AML-193 (cell line): ENCODE results near the gene NSMF.
"Not testable (repeated sequence)": the region's sequence is repeated elsewhere in the genome, so short reads cannot be mapped to it uniquely, and the experiment has no call there.

ENCODE experiments used
- DNase-seq, 2 experiments: peaks; one replicate each; lab custom pipeline; 2025; lab: John Stamatoyannopoulos, UW

NSMF gene

DNA sequence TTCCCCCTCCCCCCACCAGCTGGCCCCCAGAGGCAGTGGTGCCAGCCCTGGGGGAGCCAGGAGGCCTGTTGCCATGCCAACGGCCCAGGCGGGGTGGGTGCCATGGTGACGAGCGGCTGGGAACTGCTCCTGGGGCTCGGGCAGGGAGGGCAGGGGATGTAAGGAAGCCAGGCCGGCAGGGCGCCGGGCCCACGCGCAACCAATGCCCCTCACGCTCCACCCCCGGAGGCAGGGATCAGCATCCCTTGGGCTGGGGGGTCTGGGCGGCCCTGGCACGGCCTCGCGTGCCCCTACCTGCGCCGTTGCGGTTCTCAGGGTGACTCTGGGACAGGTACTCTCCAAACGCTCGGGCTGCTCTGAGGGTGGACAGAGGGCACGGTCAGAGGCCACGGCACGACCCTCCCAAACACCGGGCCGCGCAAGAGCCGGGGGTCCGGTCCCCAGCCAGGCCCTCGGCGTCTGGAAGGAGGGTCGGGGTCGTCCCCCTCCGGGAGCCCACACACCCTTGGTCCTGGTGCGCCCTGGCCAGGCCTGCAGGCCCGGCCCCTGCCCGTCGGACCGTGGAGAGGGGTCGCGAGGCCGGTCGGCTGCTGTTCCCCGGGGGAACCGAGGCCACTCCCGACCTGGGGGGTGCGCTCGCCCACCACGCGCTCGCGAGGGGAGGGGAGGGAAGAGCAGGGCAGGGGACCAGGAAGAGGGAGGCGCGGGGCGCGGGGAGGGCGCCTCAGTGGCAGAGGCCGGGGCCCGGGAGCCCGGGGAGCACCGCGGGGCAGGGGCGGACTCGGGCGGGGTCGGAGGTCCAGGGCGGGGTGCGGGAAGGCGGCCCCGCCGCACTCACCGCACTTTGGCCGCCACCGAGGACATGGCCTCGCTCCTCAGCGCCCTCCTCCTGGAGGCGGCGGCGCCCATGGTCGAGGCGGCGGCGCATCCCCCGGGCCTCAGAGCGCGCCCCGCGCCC lies 661 bp downstream of the NSMF start:
- no peak for DNase-seq

DNA sequence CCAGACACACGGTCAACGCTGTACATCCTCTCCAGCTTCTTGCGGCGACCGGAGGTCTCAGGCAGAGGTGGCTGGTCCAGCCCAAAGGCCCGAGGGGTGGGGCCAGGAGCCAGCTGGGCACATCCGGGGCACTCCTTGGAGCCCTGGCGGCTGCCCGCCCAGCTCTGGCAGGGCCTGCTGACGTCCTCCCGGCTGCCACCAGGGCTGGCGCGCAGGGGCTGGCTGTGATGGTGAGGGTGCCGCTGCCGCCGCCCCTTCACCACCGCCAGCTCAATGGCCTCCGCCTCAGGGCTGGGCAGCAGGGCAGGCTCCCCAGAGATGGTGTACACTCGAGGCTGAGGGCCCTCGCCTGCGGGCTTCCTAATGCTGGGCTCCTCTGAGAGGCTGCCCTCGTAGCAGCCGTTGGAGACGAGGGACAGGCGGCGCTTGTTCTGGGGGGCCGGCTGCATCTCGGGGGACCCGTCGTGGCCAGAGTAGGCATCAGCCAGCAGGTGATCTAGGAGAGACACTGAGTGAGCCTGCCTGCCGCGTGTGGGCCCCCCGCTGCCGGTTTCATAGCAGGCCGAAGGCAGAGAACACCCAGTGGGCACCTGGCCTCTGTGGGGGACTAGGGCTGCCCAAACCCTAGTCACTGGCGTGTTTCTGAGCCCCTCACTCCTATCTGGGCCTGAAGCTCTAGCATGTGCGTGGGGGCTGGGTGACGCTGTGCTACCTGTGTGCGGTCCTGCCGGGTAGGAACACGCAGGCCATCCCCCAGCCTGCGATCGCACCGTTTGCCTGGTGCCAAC lies 1.5 kb downstream of the NSMF start:
- DNase-seq, result no peak

DNA sequence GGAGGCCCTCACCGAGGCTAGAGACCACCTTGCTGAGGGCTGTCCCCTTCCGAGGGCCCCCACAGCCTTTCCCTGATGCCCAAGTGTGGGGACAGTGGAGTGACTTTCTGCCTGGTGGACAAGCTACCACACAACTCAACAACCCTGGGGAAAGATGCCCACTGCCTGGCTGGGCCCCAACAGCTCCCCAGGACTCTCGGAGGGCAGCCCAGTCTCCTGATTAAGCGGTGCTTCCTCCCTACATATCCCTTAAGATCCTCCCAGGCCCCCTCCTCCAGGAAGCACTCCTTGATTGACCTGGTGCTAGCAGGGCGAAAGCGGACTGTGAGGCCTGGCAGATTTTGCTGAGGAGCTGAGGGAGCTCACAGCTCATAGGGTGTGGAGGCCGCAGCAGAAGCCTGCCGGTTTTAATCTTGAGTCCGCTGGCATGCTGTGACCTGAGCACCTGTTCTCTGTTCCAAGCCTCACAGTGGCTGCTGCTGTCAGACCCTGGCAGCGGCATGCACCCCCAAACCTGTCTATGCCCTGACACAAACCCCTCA lies 2.2 kb downstream of the NSMF start:
- no peak for DNase-seq

DNA sequence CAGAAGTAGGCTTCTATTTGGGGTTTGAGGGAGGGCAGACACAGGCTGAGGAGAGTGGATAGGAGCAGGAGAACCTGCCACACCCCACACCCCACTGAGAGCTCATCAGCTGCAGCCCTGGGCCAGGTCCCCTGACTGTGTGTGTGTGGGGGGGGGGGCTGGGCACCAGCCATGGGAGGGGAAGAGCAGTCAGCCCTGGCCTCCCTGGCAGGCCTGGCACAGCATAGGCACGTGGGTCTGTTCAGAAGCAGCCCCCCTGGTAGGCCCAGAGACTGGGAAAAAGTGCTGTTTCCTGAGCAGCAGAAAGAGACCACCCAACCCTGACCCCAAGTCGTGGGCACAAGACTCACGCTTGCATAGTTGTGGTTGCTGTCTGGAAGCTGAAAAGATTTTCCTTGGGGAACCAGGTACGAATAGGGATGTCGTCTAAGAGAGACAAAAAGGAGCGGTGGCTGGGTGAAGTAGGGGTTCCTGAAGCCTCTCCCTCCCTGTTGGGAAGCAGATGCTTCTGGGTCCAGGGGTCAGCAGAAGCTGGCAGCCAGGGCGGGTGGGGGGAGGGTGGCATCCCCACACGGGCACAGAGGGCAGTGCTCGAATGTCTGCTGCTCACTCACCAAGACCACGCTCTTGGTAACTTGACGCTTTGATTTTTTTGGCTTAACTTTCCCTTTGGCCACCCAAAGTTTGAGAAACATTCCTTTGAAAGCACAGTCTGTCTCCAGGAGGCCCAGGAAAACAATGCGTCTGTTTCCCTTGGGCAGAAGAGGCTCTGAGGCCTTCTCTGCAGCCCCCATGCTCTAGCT lies 2.9 kb downstream of the NSMF start:
- DNase-seq, result no peak

DNA sequence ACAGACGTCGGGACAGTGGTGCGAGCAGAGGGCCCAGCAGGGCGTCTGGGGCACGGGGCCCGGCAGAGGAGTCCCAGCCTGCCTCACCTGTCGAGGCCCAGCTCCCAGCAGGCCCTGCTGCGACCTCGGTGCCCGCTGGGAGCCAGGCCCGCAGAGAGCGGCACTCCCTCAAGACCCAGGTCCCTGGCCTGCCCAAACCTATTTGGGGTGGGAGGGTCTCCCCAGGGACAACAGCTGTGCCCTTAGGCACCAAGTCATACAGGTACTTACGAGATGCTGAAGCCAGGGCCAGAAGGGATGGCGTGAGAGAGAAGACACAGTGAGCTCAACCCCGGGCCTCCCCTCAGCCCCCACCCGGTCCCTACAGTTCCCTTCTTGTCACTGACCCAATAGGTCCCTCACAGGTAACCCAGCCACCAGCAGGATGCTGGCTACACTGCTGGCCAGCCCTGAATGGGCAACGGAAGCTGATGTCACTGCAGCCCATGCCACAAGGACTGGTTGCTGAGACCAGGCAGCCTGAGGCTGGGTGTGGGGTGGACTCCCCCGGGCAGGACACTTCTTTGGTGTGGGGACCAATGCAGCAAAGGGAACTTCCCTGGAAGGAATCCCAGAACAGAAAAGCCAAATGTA lies 3.7 kb downstream of the NSMF start:
- no peak for DNase-seq

DNA sequence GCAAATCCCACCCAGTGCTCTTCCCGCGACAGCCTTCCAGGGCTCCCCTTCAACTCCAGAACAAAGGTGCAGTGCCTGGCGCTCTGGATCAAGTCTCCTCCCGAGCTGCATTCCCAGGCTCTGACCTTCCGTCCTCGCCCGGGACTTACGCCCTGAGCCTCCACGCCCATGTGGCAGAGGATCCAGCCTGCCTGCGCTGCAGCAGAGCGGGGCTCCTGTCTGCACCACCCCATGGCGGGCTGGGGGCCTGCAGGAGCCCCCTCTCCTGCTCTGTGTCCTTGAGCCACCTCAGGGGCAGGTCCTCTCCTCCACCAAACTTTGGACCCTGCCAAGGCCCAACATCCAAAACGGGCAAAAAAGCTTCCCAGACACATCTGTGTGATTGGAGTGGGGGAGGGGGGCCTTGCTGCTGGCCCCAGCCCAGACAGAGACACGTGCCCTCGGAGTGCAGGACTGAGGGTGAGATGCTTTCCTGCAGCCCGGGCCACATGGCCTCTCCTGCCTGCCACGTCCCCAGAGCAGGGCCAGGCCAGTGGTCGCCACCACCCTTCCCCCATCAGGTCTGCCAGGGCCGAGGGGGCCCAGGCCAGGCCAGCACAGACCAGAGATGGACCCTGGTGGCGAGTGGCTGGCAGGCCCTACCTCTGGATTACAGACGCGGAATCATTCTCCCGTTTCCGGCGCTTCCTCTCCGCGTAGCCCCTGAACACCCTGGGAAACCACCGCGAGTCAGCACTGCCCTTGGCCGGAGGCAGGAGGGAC lies 4.4 kb downstream of the NSMF start:
- no peak for DNase-seq

DNA sequence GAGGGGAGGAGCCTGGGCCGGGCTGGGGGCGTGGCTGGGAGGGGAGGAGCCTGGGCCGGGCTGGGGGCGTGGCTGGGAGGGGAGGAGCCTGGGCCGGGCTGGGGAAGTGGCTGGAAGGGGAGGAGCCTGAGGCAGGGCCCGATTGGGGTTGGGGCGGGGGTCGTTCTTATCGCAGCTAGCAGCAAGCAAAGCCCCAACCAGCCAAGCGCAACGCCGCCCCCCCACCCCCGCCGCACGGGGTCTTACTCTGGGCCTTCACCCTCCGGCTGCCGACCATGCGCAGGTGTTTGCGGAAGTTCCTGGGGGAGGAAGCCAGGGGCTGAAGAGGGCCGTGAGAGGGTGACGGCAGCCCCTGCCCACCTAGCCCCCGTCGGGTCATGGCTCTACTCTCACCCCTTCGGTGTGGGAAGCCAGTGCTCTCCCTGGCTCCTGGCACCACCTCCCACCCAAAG lies 5.0 kb downstream of the NSMF start:
- no peak for DNase-seq

DNA sequence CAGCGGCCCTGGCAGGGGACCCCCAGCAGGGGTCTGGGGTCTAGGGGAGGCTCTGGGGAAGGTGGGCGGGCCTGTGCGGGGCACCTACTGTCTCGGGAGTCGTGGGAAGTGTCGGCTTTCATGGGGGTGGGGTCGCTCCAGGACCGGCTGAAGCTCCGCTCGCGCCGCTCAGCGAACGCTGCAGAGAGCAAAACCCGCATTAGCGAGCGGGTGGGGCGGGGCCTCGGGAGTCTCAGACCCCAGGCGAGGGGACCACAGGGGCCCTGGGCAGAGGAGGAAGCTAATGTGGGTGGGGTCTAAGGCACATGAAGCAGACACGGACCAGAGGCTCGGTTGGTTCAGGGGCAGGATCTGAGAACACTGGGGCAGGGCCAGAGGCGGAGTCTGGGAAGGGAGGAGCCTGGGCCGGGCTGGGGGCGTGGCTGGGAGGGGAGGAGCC lies 5.5 kb downstream of the NSMF start:
- no peak for DNase-seq

DNA sequence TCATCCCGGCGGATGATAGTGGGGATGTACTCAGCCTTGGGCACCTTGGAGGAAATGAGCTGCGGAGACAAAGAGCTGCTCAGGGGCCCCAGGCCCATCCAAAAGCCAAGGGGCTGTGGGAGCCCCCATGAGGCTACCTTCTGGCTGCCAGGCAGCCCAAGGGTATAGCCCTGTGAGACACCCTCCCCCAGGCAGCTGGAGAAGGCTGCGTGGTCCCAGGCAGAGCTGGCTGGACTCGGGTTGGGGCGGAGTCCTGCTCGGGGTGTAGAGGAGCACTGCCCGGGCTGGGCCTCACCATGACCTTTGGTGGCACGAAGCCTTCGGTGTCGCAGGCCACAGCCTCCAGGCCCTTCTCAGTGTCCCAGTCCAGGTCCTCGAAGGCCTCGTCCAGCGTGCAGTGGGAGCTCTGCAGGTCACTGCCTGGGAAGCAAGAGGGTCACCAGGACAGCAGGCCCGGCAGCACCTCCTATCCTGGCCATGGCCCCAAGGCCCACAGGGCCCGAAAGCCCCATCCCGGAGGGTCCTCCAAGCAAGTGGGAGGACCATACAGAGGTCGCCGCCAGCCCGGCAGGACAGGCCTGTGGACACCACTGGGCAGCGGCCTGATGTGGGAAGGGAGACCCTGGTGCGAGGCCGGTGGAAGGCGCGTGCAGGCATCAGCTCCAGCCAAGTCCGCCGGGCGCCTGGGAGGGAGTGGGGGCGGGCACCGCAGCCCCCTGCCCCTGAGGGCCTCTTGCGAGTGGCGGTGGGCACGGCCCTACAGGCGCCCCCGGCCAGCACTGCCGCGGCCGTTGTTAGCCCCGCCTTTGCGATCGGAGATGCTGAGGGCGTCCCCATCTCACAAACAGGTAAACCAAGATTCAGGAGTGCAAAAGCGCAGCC lies 6.1 kb downstream of the NSMF start:
- DNase-seq, result no peak

DNA sequence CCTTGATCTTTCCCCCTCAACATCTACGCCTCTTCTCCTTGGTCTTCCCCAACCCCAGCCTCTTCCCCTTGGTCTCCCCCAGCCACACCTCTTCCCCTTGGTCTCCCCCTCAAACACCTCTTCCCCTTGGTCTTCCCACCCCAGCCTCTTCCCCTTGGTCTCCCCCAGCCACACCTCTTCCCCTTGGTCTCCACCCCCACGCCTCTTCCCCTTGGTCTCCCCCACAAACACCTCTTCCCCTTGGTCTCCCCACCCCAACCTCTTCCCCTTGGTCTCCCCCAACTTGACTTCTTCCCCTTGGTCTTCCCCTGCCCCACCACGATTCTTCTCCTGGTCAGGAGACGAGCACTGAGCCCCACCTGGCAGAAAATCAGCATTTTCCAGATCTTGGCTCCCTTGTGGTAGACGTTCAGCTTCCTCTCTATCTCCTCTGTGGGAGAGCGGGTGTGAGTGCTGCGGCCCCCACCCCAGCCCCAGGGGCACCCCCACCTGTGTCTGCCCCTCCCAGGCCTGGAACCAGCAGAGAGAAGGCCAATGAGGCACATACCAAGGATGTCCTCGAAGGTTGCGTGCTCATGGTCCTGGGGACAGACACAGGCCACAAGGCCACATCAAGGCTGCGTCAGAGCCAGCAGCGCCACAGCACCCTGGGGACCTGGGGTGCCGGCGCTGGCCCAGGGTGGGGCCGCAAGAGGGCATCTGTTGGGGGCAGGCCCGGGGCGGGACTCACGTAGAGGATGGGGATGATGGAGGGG lies 7.0 kb downstream of the NSMF start:
- DNase-seq, result no peak

DNA sequence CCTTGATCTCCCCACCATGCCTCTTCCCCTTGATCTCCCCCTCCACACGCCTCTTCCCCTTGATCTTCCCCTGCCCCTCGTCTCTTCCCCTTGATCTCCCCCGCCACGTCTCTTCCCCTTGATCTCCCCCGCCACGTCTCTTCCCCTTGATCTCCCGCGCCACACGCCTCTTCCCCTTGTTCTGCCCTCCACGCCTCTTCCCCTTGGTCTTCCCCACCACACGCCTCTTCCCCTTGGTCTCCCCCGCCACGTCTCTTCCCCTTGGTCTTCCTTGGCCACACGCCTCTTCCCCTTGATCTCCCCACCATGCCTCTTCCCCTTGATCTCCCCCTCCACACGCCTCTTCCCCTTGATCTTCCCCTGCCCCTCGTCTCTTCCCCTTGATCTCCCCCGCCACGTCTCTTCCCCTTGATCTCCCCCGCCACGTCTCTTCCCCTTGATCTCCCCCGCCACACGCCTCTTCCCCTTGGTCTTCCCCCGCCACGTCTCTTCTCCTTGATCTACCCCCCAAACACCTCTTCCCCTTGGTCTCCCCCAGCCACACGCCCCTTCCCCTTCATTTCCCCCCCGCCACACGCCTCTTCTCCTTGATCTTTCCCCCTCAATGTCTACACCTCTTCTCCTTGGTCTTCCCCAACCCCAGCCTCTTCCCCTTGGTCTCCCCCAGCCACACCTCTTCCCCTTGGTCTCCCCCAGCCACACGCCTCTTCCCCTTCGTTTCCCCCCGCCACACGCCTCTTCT lies 7.7 kb downstream of the NSMF start:
- not testable (repeated sequence) for DNase-seq

DNA sequence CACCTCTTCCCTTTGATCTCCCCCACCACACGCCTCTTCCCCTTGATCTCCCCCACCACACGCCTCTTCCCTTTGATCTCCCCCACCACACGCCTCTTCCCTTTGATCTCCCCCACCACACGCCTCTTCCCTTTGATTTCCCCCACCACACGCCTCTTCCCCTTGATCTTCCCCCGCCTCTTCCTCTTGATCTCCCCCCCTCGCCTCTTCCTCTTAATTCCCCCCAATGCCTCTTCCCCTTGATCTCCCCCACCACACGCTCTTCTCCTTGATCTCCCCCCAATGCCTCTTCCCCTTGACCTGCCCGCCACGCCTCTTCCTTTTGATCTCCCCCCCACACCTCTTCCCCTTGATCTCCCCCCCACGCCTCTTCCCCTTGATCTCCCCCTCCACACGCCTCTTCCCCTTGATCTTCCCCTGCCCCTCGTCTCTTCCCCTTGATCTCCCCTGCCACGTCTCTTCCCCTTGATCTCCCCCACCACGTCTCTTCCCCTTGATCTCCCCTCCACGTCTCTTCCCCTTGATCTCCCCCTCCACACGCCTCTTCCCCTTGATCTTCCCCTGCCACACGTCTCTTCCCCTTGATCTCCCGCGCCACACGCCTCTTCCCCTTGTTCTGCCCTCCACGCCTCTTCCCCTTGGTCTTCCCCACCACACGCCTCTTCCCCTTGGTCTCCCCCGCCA lies 8.5 kb downstream of the NSMF start:
- DNase-seq, result not testable (repeated sequence)

DNA sequence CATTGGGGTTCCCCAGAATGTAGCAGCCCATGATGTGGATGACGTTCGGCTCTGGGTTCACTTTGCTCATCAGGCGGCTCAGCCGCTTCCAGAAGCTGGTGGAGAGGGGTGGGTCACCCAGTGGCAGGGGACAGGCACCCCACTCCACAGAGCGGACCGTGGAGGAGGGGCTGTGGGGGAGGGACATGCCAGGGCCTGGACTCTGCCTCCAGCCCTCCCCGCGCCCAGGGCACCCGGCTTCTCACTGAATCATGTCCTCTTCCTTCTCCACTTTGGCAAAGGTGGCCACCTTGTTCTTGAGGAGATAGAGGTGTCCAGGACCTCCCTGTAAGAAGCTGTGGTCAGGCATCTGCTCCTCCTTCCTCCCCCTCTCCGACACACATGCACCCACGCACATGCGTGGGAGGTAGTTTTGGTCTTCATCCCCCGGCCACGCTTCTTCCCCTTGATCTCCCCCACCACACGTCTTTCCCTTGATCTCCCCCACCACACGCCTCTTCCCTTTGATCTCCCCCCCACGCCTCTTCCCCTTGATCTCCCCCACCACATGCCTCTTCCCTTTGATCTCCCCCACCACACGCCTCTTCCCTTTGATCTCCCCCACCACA lies 9.1 kb downstream of the NSMF start:
- DNase-seq, result no peak

DNA sequence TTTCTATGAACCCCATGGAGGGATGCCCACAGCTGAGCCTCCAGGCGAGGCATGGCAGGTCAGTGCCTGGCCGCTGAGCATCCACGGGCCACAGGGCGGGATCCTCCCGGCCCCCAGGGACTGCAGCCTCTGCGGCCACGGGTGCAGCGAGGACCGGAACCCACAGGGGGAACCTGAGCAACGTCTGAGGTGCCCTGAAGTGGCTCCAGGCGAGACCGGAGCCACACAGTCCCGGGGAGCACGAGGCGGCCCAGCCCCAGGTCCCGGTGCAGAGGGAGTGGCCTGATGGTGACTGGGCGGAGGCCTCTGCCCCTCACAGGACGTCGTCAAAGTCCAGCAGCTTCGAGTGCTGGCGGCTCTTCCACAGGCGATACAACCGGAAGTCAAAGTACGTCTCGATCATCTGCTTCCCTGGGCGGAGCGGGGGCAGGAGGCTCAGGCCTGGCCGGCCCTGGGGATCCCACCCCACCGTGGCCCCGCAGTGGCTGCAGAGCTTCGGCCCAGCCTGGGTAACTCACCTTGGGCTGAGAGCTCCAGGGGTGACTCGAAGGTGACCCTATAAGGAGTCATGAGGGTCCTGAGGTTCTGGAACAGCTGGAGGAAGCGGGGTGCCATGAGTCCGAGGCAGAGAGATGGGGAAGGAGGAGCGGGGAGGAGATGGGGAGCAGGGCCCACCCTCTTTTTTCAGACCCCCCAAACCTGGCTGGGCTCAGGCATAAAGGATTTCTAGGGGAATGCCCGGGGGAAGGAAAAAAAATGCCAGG lies 9.9 kb downstream of the NSMF start:
- no peak for DNase-seq

DNA sequence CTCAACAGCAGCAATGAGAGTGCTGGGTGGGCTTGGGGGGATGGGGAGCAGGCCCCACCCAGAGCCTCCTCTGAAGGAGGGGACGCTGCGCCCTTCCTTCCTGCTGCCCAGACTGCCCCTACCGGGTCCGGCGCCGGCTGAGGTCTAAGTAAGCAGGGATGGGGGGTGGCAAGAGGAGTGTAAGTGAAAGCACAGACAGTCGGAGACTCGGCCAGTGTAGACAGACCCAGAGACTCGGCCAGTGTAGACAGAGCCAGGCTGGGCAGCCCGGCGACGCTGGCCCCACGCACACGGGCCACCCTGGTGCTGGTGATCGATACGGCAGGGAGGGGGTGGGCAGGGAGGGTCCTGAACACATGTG lies 10.6 kb downstream of the NSMF start:
- DNase-seq, result no peak
